ENCODE results near the gene HPSE2.

GRCh38 chr10:99058762-99059161 lies 176.9 kb downstream of the HPSE2 start:
- TF ChIP-seq CTCF (IDR thresholded peaks at IDR 0.05 in 4 of 5, conservative IDR thresholded peaks at IDR 0.05 in 1 of 5): no peak
- no peak for TF ChIP-seq POLR2A (IDR thresholded peaks at IDR 0.05)

Measured in gastrocnemius medialis (tissue), 4 donors.